ENCODE measurements around the gene LSM7.

- no peak for TF ChIP-seq POLR2AphosphoS5 (IDR thresholded peaks at IDR 0.05)
- TF ChIP-seq POLR2A (IDR thresholded peaks at IDR 0.05; ENCODE audit: low read depth): no peak
- TF ChIP-seq, protein P1, sequence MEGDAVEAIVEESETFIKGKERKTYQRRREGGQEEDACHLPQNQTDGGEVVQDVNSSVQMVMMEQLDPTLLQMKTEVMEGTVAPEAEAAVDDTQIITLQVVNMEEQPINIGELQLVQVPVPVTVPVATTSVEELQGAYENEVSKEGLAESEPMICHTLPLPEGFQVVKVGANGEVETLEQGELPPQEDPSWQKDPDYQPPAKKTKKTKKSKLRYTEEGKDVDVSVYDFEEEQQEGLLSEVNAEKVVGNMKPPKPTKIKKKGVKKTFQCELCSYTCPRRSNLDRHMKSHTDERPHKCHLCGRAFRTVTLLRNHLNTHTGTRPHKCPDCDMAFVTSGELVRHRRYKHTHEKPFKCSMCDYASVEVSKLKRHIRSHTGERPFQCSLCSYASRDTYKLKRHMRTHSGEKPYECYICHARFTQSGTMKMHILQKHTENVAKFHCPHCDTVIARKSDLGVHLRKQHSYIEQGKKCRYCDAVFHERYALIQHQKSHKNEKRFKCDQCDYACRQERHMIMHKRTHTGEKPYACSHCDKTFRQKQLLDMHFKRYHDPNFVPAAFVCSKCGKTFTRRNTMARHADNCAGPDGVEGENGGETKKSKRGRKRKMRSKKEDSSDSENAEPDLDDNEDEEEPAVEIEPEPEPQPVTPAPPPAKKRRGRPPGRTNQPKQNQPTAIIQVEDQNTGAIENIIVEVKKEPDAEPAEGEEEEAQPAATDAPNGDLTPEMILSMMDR (IDR thresholded peaks at IDR 0.05): no peak
- no peak for TF ChIP-seq EP300 (IDR thresholded peaks at IDR 0.05)
These were observed 13.1 kb downstream of the LSM7 start for GRCh38 chr19:2315121-2315817.

Measured in esophagus muscularis mucosa (tissue), 4 donors.